SK-N-SH (cell line): ENCODE data around the gene SRRM4. TPM values are rescaled to one million over a fixed set of nuclear protein-coding genes. Genes with fewer than 3 reads are reported as not detected.

ENCODE experiments used
- CTCF ChIA-PET: fragments of 300-600, 350-600 bp; formaldehyde crosslinking; extraction: SDS; loops from one replicate; lab custom pipeline; 2021; lab: Yijun Ruan, JAX
- POLR2A ChIA-PET: fragments of 350-600 bp; sonication (Branson Sonifier 250); formaldehyde crosslinking; extraction: SDS; loops from one replicate; lab custom pipeline; 2020; ENCODE audit warnings: antibody characterized with exemption, inconsistent platforms; lab: Yijun Ruan, JAX
- DNase-seq: peaks from one replicate; pipeline ENCODE4 v3.0.0; 2012
- H2AFZ ChIP-seq: fragments of 200-600 bp; sonication (generic); 2 replicates; pipeline ENCODE4 v1.8.1; 2016; ENCODE audit warnings: antibody characterized with exemption, mild to moderate bottlenecking, low read depth
- H3F3A ChIP-seq: fragments of 200-600 bp; sonication (generic); replicated peaks from 2 replicates; pipeline ENCODE3; 2016; ENCODE audit warnings: antibody characterized with exemption, mild to moderate bottlenecking; ENCODE audit not compliant: insufficient read depth
- H3K27ac ChIP-seq, 2 experiments: fragments of 200-500 bp in 1 of 2; fragments of 200-600 bp in 1 of 2; sonication (Bioruptor generic) in 1 of 2; sonication (generic), shearing (Covaris generic) in 1 of 2; 2 replicates each; pipeline versions ENCODE4 v1.5.1 to v1.6.1; 2014 to 2016; ENCODE audit warnings: low read depth in 2 of 2, inconsistent platforms in 1 of 2, low read length in 1 of 2, mild to moderate bottlenecking in 1 of 2, mixed read lengths in 1 of 2
- H3K27me3 ChIP-seq: fragments of 200-600 bp; sonication (generic), shearing (Covaris generic); 2 replicates; pipeline ENCODE4 v1.6.1; 2016; ENCODE audit warnings: mixed run types; ENCODE audit not compliant: insufficient read depth
- H3K36me3 ChIP-seq, 2 experiments: fragments of 200-500 bp in 1 of 2; fragments of 200-600 bp in 1 of 2; sonication (Bioruptor generic) in 1 of 2; sonication (generic) in 1 of 2; replicated peaks in 1 of 2; 2 replicates each; pipeline versions ENCODE3 to v1.5.1; 2014 to 2016; ENCODE audit warnings: low read length in 1 of 2, mild to moderate bottlenecking in 1 of 2; ENCODE audit not compliant: insufficient read depth in 2 of 2, control insufficient read depth in 1 of 2
- H3K4me1 ChIP-seq, 2 experiments: fragments of 200-500 bp in 1 of 2; fragments of 200-600 bp in 1 of 2; sonication (Bioruptor generic) in 1 of 2; sonication (generic), shearing (Covaris generic) in 1 of 2; 2 replicates each; pipeline versions ENCODE4 v1.5.1 to v1.6.1; 2014 to 2016; ENCODE audit warnings: low read depth in 1 of 2, low read length in 1 of 2, mixed run types in 1 of 2; ENCODE audit not compliant: insufficient read depth in 2 of 2, control insufficient read depth in 1 of 2
- H3K4me2 ChIP-seq: fragments of 200-600 bp; sonication (generic), shearing (Covaris generic); 2 replicates; pipeline ENCODE4 v1.6.1; 2017; ENCODE audit warnings: mixed run types
- H3K4me3 ChIP-seq, 2 experiments: fragments of 200-500 bp in 1 of 2; fragments of 200-600 bp in 1 of 2; sonication (Bioruptor generic) in 1 of 2; sonication (generic), shearing (Covaris generic) in 1 of 2; 2 replicates each; pipeline versions ENCODE4 v1.5.1 to v1.8.1; 2014 to 2016; ENCODE audit warnings: low read depth in 2 of 2, inconsistent platforms in 1 of 2, low read length in 1 of 2, mild to moderate bottlenecking in 1 of 2, mixed read lengths in 1 of 2, moderate library complexity in 1 of 2
- H3K79me2 ChIP-seq: fragments of 200-600 bp; sonication (generic); 2 replicates; pipeline ENCODE4 v1.8.1; 2017; ENCODE audit warnings: mild to moderate bottlenecking; ENCODE audit not compliant: insufficient read depth
- H3K9ac ChIP-seq: fragments of 200-600 bp; sonication (generic); 2 replicates; pipeline ENCODE4 v1.6.1; 2017; ENCODE audit warnings: mixed run types
- H3K9me2 ChIP-seq: fragments of 200-600 bp; sonication (generic); 2 replicates; pipeline ENCODE4 v1.6.1; 2017; ENCODE audit warnings: mixed run types
- H3K9me3 ChIP-seq: fragments of 200-600 bp; sonication (generic); 2 replicates; pipeline ENCODE4 v1.6.1; 2017; ENCODE audit warnings: mixed run types, mild to moderate bottlenecking, moderate library complexity
- H4K20me1 ChIP-seq: fragments of 200-600 bp; sonication (generic); 2 replicates; pipeline ENCODE4 v1.6.1; 2017; ENCODE audit warnings: mild to moderate bottlenecking, mixed run types; ENCODE audit not compliant: insufficient read depth
- CHD2 ChIP-seq: fragments of 150-350 bp; IDR thresholded peaks from 2 replicates; pipeline ENCODE4 v1.6.1; 2018; ENCODE audit warnings: low read length; ENCODE audit not compliant: partially characterized antibody
- EP300 ChIP-seq, 2 experiments: IDR thresholded peaks; 2 replicates each; pipeline versions ENCODE4 v1.4.0 to v1.6.1; 2012; ENCODE audit warnings: borderline replicate concordance in 1 of 2, low read depth in 1 of 2, low read length in 1 of 2
- EZH2phosphoT487 ChIP-seq: fragments of 200-600 bp; sonication (generic); IDR thresholded peaks from 2 replicates; pipeline ENCODE4 v1.6.1; 2017; ENCODE audit warnings: low read depth, mixed run types, mild to moderate bottlenecking, antibody characterized with exemption, moderate library complexity, borderline replicate concordance
- FOSL2 ChIP-seq: IDR thresholded peaks from 2 replicates; pipeline ENCODE4 v1.4.0; 2012; ENCODE audit warnings: low read depth, mild to moderate bottlenecking, moderate library complexity, borderline replicate concordance
- FOXJ3 ChIP-seq: sonication (generic); formaldehyde crosslinking; IDR thresholded peaks from 2 replicates; pipeline ENCODE4 v1.5.1; 2020; ENCODE audit warnings: mild to moderate bottlenecking, missing genetic modification reagents
- GABPA ChIP-seq: IDR thresholded peaks from 2 replicates; pipeline ENCODE4 v1.4.0; 2012; ENCODE audit warnings: low read depth, mild to moderate bottlenecking
- MEF2A ChIP-seq: IDR thresholded peaks from 2 replicates; pipeline ENCODE4 v1.4.0; 2012; ENCODE audit warnings: low read depth, borderline replicate concordance
- MXI1 ChIP-seq: IDR thresholded peaks from 2 replicates; pipeline ENCODE4 v1.6.1; 2012; ENCODE audit warnings: mild to moderate bottlenecking, low read depth, low read length, improper control_type of control experiment
- NFIC ChIP-seq: IDR thresholded peaks from 2 replicates; pipeline ENCODE4 v1.4.0; 2012; ENCODE audit warnings: borderline replicate concordance
- NRF1 ChIP-seq: IDR thresholded peaks from 2 replicates; pipeline ENCODE4 v1.6.1; 2012; ENCODE audit warnings: low read depth, mild to moderate bottlenecking, low read length
- POLR2AphosphoS5 ChIP-seq: IDR thresholded peaks from 2 replicates; pipeline ENCODE4 v1.6.1; 2012; ENCODE audit warnings: low read depth, low read length
- RAD21 ChIP-seq: IDR thresholded peaks from 2 replicates; pipeline ENCODE4 v1.6.1; 2012; ENCODE audit warnings: mild to moderate bottlenecking, low read length
- RCOR1 ChIP-seq: fragments of 150-350 bp; IDR thresholded peaks from 2 replicates; pipeline ENCODE4 v1.6.1; 2017; ENCODE audit warnings: antibody characterized with exemption, low read length
- RFX5 ChIP-seq: IDR thresholded peaks from 2 replicates; pipeline ENCODE4 v1.6.1; 2012; ENCODE audit warnings: mild to moderate bottlenecking, improper control_type of control experiment, low read length
- RXRA ChIP-seq: IDR thresholded peaks from 2 replicates; pipeline ENCODE4 v1.4.0; 2012; ENCODE audit warnings: low read depth, mild to moderate bottlenecking, borderline replicate concordance
- SIN3A ChIP-seq: IDR thresholded peaks from 2 replicates; pipeline ENCODE4 v1.6.1; 2012; ENCODE audit warnings: low read depth, mild to moderate bottlenecking, low read length, moderate library complexity, borderline replicate concordance
- SMC3 ChIP-seq: IDR thresholded peaks from 2 replicates; pipeline ENCODE4 v1.6.1; 2012; ENCODE audit warnings: low read depth, low read length, improper control_type of control experiment
- TAF1 ChIP-seq: IDR thresholded peaks from 2 replicates; pipeline ENCODE4 v1.6.1; 2012; ENCODE audit warnings: low read depth, mild to moderate bottlenecking, low read length, moderate library complexity, borderline replicate concordance
- YY1 ChIP-seq: IDR thresholded peaks from 2 replicates; pipeline ENCODE4 v1.4.0; 2012; ENCODE audit warnings: low read depth, mild to moderate bottlenecking
- WGBS: methylation state at CpG from one replicate; pipeline ENCODE4 v1.1.6; 2017; ENCODE audit warnings: low lambda C conversion rate; 5-methylcytosine and 5-hydroxymethylcytosine counted together
- polyA plus RNA-seq, 3 experiments: library from polyadenylated mRNA; depleted of rRNA; stranded (reverse); fragments of >200 nt; gene quantifications; 2 replicates each; pipeline ENCODE4 v1.2.3, GENCODE V29; 2012
- TF ChIP-seq, protein P1 (sequence below): fragments of 200-600 bp; sonication (generic); IDR thresholded peaks from 2 replicates; pipeline ENCODE4 v1.6.1; 2017; ENCODE audit warnings: antibody characterized with exemption, mild to moderate bottlenecking, moderate library complexity
- TF ChIP-seq, protein P2 (sequence below): IDR thresholded peaks from 2 replicates; pipeline ENCODE4 v1.4.0; 2012; ENCODE audit warnings: low read depth, borderline replicate concordance
- TF ChIP-seq, protein P3 (sequence below): IDR thresholded peaks from 2 replicates; pipeline ENCODE4 v1.4.0; 2012; ENCODE audit warnings: low read depth, borderline replicate concordance
- TF ChIP-seq, protein P4 (sequence below): IDR thresholded peaks from 2 replicates; pipeline ENCODE4 v1.4.0; 2012; ENCODE audit warnings: low read depth

Gene SRRM4
- polyA plus RNA-seq, 1 of the 3 experiments (the other 2 are of a cell fraction): 0.03 TPM

DNA sequence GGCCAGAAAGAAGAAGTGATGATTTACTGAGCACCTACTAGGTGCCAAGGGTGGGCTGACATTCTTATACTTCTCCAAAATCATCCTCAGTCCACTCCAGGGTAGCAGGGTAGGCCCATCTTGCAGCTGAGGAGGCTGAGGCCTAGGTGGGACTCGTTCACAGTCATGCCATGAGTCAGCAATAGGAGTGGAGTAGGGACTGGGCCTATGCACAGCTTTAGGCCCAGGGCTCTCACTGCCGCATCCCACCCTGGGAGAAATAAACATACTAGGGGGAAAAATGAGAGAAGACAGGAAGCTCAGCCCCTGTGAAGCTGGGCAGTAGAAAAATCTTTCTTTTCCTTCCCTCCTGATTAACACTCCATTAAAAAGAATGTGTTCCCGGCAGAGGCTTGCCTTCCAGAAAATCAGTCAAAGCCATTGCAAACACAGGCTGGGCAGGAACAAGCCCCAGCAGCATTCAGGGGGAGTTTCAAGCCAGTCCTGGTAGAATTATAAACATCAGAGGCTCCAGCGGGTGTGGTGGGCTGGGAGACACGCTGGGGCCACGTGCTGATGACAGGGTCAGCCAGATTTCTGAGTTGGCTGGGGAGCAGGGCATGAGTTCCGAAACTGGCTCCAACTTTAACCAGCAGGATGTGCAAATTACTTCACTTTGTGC is 199.2 kb downstream of the SRRM4 start:
- no peaks in the 10 kb centered on the region for H4K20me1 ChIP-seq
- H3K36me3 ChIP-seq: no peaks in the 10 kb centered on the region
- H3K27ac ChIP-seq: peak overlapping the region in 1 of 2 experiments; percentile 16; a peak in 1 of 4 replicates
- H3K4me1 ChIP-seq: peaks cover 0 to 10% of the 10 kb centered on the region in 2 experiments; a peak in 1 of 4 replicates
- peak overlapping the region; percentile 12; the same call in 1 of the 2 replicates for H3K9ac ChIP-seq
- H3K9me2 ChIP-seq: no peaks in the 10 kb centered on the region
- TF ChIP-seq SIN3A: no peak
- TF ChIP-seq EP300 (IDR thresholded peaks at IDR 0.05; ENCODE audit: borderline replicate concordance in 1 of 2, low read depth in 1 of 2, low read length in 1 of 2): no peak
- no peak for TF ChIP-seq YY1
- TF ChIP-seq MXI1: no peak
- TF ChIP-seq, protein P1, sequence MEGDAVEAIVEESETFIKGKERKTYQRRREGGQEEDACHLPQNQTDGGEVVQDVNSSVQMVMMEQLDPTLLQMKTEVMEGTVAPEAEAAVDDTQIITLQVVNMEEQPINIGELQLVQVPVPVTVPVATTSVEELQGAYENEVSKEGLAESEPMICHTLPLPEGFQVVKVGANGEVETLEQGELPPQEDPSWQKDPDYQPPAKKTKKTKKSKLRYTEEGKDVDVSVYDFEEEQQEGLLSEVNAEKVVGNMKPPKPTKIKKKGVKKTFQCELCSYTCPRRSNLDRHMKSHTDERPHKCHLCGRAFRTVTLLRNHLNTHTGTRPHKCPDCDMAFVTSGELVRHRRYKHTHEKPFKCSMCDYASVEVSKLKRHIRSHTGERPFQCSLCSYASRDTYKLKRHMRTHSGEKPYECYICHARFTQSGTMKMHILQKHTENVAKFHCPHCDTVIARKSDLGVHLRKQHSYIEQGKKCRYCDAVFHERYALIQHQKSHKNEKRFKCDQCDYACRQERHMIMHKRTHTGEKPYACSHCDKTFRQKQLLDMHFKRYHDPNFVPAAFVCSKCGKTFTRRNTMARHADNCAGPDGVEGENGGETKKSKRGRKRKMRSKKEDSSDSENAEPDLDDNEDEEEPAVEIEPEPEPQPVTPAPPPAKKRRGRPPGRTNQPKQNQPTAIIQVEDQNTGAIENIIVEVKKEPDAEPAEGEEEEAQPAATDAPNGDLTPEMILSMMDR: no peak
- TF ChIP-seq, protein P2, sequence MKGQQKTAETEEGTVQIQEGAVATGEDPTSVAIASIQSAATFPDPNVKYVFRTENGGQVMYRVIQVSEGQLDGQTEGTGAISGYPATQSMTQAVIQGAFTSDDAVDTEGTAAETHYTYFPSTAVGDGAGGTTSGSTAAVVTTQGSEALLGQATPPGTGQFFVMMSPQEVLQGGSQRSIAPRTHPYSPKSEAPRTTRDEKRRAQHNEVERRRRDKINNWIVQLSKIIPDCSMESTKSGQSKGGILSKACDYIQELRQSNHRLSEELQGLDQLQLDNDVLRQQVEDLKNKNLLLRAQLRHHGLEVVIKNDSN: no peak
- TF ChIP-seq EZH2phosphoT487: no peak
- no peak for TF ChIP-seq TAF1
- no peak for TF ChIP-seq GABPA
- H3K79me2 ChIP-seq: no peaks in the 10 kb centered on the region
- WGBS: 49% methylated on average over 7 of the region's 7 CpGs
- H3K9me3 ChIP-seq: no peaks in the 10 kb centered on the region
- no peak for DNase-seq
- H3F3A ChIP-seq: no peaks in the 10 kb centered on the region
- no peaks in the 10 kb centered on the region for H3K27me3 ChIP-seq
- H3K4me3 ChIP-seq: peak overlapping the region in 1 of 2 experiments; percentile 4; a peak in 1 of 4 replicates
- H2AFZ ChIP-seq: no peak overlapping the region
- ChIA-PET CTCF (interaction anchor here (1.3 kb wide), 1 partner anchor 23 kb away, joined by 3 read pairs; no protein-coding TSS in a partner anchor), POLR2A (no interaction called here)
- H3K4me2 ChIP-seq: peak overlapping the region; percentile 59; the same call in 1 of the 2 replicates

DNA sequence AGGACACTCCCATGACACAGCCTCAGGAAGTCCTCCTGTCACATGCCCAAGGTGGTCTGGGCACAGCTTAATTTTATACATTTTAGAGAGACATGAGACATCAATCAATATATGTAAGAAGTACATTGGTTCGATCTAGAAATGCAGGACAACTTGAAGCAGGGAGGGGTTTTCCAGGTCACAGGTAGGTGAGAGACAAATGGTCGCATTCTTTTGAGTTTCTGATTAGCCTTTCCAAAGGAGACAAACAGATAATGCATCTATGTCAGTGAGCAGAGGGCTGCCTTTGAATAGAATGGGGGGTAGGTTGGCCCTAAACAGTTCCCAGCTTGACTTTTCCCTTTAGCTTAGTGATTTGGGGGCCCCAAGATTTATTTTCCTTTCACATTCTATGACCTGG is 199.9 kb downstream of the SRRM4 start:
- no peak overlapping the region for H3K27ac ChIP-seq
- TF ChIP-seq, protein P3, sequence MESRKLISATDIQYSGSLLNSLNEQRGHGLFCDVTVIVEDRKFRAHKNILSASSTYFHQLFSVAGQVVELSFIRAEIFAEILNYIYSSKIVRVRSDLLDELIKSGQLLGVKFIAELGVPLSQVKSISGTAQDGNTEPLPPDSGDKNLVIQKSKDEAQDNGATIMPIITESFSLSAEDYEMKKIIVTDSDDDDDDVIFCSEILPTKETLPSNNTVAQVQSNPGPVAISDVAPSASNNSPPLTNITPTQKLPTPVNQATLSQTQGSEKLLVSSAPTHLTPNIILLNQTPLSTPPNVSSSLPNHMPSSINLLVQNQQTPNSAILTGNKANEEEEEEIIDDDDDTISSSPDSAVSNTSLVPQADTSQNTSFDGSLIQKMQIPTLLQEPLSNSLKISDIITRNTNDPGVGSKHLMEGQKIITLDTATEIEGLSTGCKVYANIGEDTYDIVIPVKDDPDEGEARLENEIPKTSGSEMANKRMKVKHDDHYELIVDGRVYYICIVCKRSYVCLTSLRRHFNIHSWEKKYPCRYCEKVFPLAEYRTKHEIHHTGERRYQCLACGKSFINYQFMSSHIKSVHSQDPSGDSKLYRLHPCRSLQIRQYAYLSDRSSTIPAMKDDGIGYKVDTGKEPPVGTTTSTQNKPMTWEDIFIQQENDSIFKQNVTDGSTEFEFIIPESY: no peak
- TF ChIP-seq, protein P2: no peak
- TF ChIP-seq NFIC (no peak), NRF1 (no peak), MEF2A (no peak), RXRA (no peak), FOXJ3 (CRISPR knock-in tag) (no peak), RFX5 (no peak), CHD2 (no peak), TAF1 (no peak), FOSL2 (no peak), SMC3 (no peak), POLR2AphosphoS5 (no peak), RAD21 (no peak), RCOR1 (no peak)
- TF ChIP-seq, protein P4, sequence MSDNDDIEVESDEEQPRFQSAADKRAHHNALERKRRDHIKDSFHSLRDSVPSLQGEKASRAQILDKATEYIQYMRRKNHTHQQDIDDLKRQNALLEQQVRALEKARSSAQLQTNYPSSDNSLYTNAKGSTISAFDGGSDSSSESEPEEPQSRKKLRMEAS: no peak

More for the DNA sequence above, 199.9 kb downstream of the SRRM4 start:
- H2AFZ ChIP-seq: no peak overlapping the region
- H3K9me3 ChIP-seq: no peaks in the 10 kb centered on the region
- DNase-seq: no peak
- ChIA-PET CTCF (interaction anchor here (1.0 to 1.6 kb wide), 3 partner anchors 22 to 232 kb away, joined by 3 to 4 read pairs (median 3); no protein-coding TSS in a partner anchor), POLR2A (no interaction called here)
- no peaks in the 10 kb centered on the region for H4K20me1 ChIP-seq
- H3K36me3 ChIP-seq: no peaks in the 10 kb centered on the region
- peak overlapping the region; percentile 12; the same call in 1 of the 2 replicates for H3K9ac ChIP-seq
- no peaks in the 10 kb centered on the region for H3K27me3 ChIP-seq
- no peaks in the 10 kb centered on the region for H3K9me2 ChIP-seq
- 54% methylated on average over 2 of the region's 2 CpGs for WGBS
- H3F3A ChIP-seq: no peaks in the 10 kb centered on the region
- H3K4me1 ChIP-seq: peaks cover 0 to 10% of the 10 kb centered on the region in 2 experiments; a peak in 1 of 4 replicates
- no peaks in the 10 kb centered on the region for H3K79me2 ChIP-seq
- H3K4me2 ChIP-seq: no peak overlapping the region
- no peak overlapping the region for H3K4me3 ChIP-seq
